Esophagus muscularis mucosa (tissue), 4 donors: ENCODE measurements around the gene ZC3H10. TPM values are rescaled to one million over a fixed set of nuclear protein-coding genes. Genes with fewer than 3 reads are reported as not detected.

Experiments
- DNase-seq: peaks from one replicate; pipeline ENCODE4 v3.0.0-alpha.2; 2017; ENCODE audit errors: extremely low spot score
- H3K27ac ChIP-seq, 4 donors: fragments of 200-600 bp; sonication (generic); replicated peaks in 1 of 4; 1 replicate in 3 of 4; 2 replicates in 1 of 4; pipeline ENCODE4 v1.5.1; 2016 to 2019; ENCODE audit warnings: mild to moderate bottlenecking in 1 of 4
- H3K27me3 ChIP-seq, 4 donors: fragments of 200-600 bp; sonication (generic); one replicate each; pipeline versions ENCODE4 v1.5.1 to v1.6.0; 2016 to 2019
- H3K36me3 ChIP-seq, 4 donors: fragments of 200-600 bp; sonication (generic); one replicate each; pipeline ENCODE4 v1.5.1; 2016 to 2019
- H3K4me1 ChIP-seq, 4 donors: fragments of 200-600 bp; sonication (generic); one replicate each; pipeline ENCODE4 v1.5.1; 2016 to 2019
- H3K4me3 ChIP-seq, 4 donors: fragments of 200-600 bp; sonication (generic); 1 replicate in 2 of 4; 2 replicates in 2 of 4; pipeline ENCODE4 v1.5.1; 2016 to 2019; ENCODE audit warnings: mild to moderate bottlenecking in 4 of 4, moderate library complexity in 1 of 4
- H3K9me3 ChIP-seq, 4 donors: fragments of 200-600 bp; sonication (generic); 1 replicate in 3 of 4; 2 replicates in 1 of 4; pipeline ENCODE4 v1.5.1; 2016 to 2019
- EP300 ChIP-seq: sonication (generic); formaldehyde crosslinking; IDR thresholded peaks from one replicate; pipeline ENCODE4 v1.6.1; 2017; ENCODE audit warnings: antibody characterized with exemption
- POLR2A ChIP-seq: fragments of 450-650 bp; IDR thresholded peaks from one replicate; pipeline ENCODE4 v1.6.1; 2017; ENCODE audit warnings: antibody characterized with exemption, moderate library complexity, mild to moderate bottlenecking, low read depth
- POLR2AphosphoS5 ChIP-seq, 2 donors: sonication (generic); formaldehyde crosslinking; IDR thresholded peaks; one replicate each; pipeline ENCODE4 v1.6.1; 2017; ENCODE audit warnings: antibody characterized with exemption in 2 of 2
- WGBS: methylation state at CpG from one replicate; pipeline ENCODE4 v1.1.5; 2018; 5-methylcytosine and 5-hydroxymethylcytosine counted together
- intact Hi-C: fragments of 100-400 bp; cut with DNase I; formaldehyde crosslinking; loops from one replicate; pipeline ENCODE4 v1.15.1; 2023
- total RNA-seq, 4 donors: library from RNA; depleted of rRNA; stranded (reverse); fragments of >200 nt; gene quantifications; one replicate each; pipeline versions ENCODE4 v1.1.0 to v1.2.1, GENCODE V29; 2016
- TF ChIP-seq, protein P1 (sequence below), 3 experiments: fragments of 200-600 bp in 2 of 3; fragments of 450-650 bp in 1 of 3; sonication (generic) in 2 of 3; IDR thresholded peaks; one replicate each; pipeline ENCODE4 v1.5.1; 2017 to 2019; ENCODE audit warnings: antibody characterized with exemption in 3 of 3, mild to moderate bottlenecking in 2 of 3, moderate library complexity in 1 of 3

The ZC3H10 gene
- total RNA-seq, 4 donors from 2014 or later = 5.0 to 7.9 (median 6.6) TPM

DNA sequence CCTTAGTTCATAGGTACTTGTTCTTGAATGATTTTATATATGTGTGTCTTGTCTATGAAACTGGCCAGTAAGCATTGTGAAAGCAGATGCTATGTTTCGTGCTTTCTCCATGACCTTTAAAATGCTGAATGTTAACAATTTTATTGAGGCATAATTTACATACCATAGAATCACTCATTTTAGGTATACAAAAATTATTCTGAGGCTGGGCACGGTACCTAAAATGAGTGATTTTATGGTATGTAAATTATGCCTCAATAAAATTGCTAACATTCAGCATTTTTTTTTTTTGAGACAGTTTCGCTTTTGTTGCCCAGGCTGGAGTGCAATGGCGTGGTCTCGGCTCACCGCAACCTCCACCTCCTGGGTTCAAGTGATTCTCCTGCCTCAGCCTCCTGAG is 16.8 kb downstream of the ZC3H10 start:
- Histone ChIP-seq H3K9me3 (no peaks in the 10 kb centered on the region), H3K4me1 (peaks cover 7 to 15% (median 10%) of the 10 kb centered on the region in 4 donors), H3K27ac (peak overlapping the region in 1 of 4 donors; percentile 22), H3K36me3 (peaks cover 75 to 96% (median 94%) of the 10 kb centered on the region in 4 donors), H3K4me3 (no peak overlapping the region), H3K27me3 (no peaks in the 10 kb centered on the region)
- WGBS = 98% methylated on average over 6 of the region's 6 CpGs
- intact Hi-C loops = no loop called here
- TF ChIP-seq EP300 = no peak
- DNase-seq = no peak

DNA sequence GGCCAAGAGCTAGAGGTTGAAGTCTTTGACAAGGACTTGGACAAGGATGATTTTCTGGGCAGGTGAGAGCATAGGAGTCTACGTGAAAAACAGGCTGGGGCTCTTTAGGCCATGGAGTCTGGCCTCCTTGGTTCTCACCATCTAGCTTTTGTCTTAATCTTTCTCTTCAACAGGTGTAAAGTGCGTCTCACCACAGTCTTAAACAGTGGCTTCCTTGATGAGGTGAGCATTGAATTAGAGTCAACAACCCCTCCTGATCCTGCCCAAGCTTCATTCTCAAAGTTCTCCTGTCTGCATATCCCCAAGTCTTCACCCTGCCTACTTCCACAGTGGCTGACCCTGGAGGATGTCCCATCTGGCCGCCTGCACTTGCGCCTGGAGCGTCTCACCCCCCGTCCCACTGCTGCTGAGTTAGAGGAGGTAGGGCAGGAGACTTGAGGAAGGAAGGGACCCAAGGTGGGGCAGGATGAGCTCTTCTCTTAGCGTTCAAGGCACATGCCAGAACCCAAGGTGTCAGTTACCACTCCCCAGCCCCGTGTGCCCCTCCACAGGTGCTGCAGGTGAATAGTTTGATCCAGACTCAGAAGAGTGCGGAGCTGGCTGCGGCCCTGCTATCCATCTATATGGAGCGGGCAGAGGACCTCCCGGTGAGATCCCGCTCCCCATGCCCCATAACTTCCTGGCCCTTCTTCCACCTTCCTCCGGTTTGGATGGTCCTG is 19.9 kb downstream of the ZC3H10 start:
- peaks cover 79 to 100% (median 95%) of the 10 kb centered on the region in 4 donors for H3K36me3 ChIP-seq

DNA sequence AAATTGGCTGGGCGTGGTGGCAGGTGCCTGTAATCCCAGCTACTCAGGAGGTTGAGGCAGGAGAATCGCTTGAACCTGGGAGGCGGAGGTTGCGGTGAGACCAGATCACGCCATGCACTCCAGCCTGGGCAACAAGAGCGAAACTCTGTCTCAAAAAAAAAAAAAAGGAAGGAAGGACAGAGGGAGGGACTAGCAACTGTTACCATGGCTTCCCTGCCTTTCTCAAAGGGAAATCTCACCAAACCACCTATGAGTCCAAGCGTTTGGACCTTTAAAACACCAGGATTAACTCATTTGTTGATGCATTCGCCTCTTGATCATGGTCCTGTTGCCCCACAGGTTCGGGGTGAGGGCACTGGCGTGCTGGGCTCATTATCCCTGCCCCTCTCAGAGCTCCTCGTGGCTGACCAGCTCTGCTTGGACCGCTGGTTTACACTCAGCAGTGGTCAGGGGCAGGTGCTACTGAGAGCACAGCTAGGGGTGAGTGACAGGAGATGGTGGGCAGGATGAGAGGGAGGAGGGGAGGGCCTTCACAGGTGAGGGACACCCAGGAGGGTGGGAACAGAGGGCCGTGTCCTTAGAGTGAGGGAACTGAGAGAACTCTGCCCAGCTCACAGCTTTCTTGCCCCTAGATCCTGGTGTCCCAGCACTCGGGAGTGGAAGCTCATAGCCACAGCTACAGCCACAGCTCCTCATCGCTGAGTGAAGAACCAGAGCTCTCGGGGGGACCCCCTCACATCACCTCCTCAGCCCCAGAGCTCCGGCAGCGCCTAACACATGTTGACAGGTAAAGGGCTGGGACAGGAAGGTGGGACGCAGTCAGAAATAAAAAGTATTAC is 24.1 kb downstream of the ZC3H10 start:
- TF ChIP-seq POLR2A = no peak
- TF ChIP-seq POLR2AphosphoS5 (IDR thresholded peaks at IDR 0.05) = no peak
- peaks cover 21 to 40% (median 31%) of the 10 kb centered on the region in 4 donors for H3K4me1 ChIP-seq
- H3K27me3 ChIP-seq = no peaks in the 10 kb centered on the region
- H3K27ac ChIP-seq = peak overlapping the region; percentile 34 to 68 (median 53)
- peaks cover 65 to 84% (median 81%) of the 10 kb centered on the region in 4 donors for H3K36me3 ChIP-seq
- H3K4me3 ChIP-seq = no peak overlapping the region
- DNase-seq = no peak
- WGBS = 91% methylated on average over 17 of the region's 19 CpGs
- intact Hi-C loops = no loop called here
- no peaks in the 10 kb centered on the region for H3K9me3 ChIP-seq

More for the DNA sequence above, 19.9 kb downstream of the ZC3H10 start:
- H3K4me1 ChIP-seq = peaks cover 2 to 10% (median 6%) of the 10 kb centered on the region in 4 donors
- TF ChIP-seq EP300 (no peak), POLR2A (no peak), POLR2AphosphoS5 (IDR thresholded peaks at IDR 0.05) (no peak)
- TF ChIP-seq, protein P1, sequence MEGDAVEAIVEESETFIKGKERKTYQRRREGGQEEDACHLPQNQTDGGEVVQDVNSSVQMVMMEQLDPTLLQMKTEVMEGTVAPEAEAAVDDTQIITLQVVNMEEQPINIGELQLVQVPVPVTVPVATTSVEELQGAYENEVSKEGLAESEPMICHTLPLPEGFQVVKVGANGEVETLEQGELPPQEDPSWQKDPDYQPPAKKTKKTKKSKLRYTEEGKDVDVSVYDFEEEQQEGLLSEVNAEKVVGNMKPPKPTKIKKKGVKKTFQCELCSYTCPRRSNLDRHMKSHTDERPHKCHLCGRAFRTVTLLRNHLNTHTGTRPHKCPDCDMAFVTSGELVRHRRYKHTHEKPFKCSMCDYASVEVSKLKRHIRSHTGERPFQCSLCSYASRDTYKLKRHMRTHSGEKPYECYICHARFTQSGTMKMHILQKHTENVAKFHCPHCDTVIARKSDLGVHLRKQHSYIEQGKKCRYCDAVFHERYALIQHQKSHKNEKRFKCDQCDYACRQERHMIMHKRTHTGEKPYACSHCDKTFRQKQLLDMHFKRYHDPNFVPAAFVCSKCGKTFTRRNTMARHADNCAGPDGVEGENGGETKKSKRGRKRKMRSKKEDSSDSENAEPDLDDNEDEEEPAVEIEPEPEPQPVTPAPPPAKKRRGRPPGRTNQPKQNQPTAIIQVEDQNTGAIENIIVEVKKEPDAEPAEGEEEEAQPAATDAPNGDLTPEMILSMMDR (IDR thresholded peaks at IDR 0.05) = no peak
- H3K4me3 ChIP-seq = no peak overlapping the region
- no peaks in the 10 kb centered on the region for H3K9me3 ChIP-seq
- no peak overlapping the region for H3K27ac ChIP-seq
- intact Hi-C loops = no loop called here
- WGBS = 94% methylated on average over 11 of the region's 14 CpGs
- no peak for DNase-seq
- H3K27me3 ChIP-seq = no peaks in the 10 kb centered on the region

DNA sequence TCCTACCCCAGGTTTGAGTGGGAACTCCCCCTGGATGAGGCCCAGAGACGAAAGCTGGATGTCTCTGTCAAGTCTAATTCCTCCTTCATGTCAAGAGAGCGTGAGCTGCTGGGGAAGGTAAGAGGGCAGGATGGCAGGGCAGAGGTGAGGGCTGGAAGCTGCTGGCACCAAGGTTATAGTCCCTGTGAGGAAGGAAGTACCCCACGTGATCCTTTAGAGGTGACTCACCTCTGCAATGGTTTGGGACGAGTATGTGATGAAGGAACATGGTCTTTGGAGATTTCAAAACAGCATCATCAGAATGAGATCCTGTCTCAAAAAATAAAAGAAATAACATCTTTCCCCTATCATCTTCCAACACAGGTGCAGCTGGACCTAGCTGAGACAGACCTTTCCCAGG is 25.2 kb downstream of the ZC3H10 start:
- TF ChIP-seq EP300 (no peak), POLR2A (no peak), POLR2AphosphoS5 (IDR thresholded peaks at IDR 0.05) (no peak)
- TF ChIP-seq, protein P1 (IDR thresholded peaks at IDR 0.05) = no peak
- Histone ChIP-seq H3K36me3 (peaks cover 56 to 73% (median 71%) of the 10 kb centered on the region in 4 donors), H3K9me3 (no peaks in the 10 kb centered on the region), H3K4me3 (no peak overlapping the region), H3K27ac (peak overlapping the region; percentile 34 to 68 (median 53)), H3K4me1 (peaks cover 23 to 44% (median 33%) of the 10 kb centered on the region in 4 donors), H3K27me3 (no peaks in the 10 kb centered on the region)
- intact Hi-C loops = no loop called here
- 59% methylated on average over 4 of the region's 4 CpGs for WGBS
- no peak for DNase-seq

DNA sequence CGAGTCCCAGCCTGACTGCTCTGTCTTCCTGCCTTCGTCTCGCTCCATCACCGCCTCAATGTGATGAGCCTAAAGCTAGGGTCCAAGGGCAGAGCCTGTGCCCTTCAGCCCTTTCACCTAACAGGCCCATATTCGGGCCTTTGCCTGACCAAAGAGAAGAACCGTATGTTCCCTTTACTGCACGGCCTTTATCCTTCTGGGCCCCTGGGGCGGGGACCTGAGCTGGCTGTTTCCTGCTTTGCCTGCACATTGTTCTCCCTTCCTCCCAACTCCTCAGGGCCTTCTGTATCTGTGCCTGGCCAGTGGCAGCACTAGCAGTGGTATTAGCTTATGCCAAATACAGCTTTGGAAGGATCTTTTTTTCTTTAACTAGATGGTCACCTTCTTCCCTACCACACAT is 25.8 kb downstream of the ZC3H10 start:
- Histone ChIP-seq H3K4me3 (no peak overlapping the region), H3K27ac (peak overlapping the region; percentile 34 to 68 (median 55)), H3K4me1 (peaks cover 23 to 44% (median 33%) of the 10 kb centered on the region in 4 donors), H3K27me3 (no peaks in the 10 kb centered on the region), H3K36me3 (peaks cover 49 to 67% (median 64%) of the 10 kb centered on the region in 4 donors), H3K9me3 (no peaks in the 10 kb centered on the region)
- 74% methylated on average over 8 of the region's 8 CpGs for WGBS
- DNase-seq = no peak
- TF ChIP-seq, protein P1 (IDR thresholded peaks at IDR 0.05) = no peak
- TF ChIP-seq POLR2AphosphoS5 (IDR thresholded peaks at IDR 0.05) = peak; percentile 52 to 64
- intact Hi-C loops = no loop called here
